PFSK-1 (cell line): ENCODE data around the gene GPR142.

Source experiments
- POLR2AphosphoS5 ChIP-seq: IDR thresholded peaks from 2 replicates; pipeline ENCODE4 v1.6.1; 2012; ENCODE audit warnings: low read depth, mild to moderate bottlenecking, control low read depth, low read length, moderate library complexity
- SIN3A ChIP-seq: IDR thresholded peaks from 2 replicates; pipeline ENCODE4 v1.6.1; 2012; ENCODE audit warnings: mild to moderate bottlenecking, low read length, moderate library complexity, borderline replicate concordance; ENCODE audit not compliant: insufficient read depth
- TAF1 ChIP-seq: IDR thresholded peaks from 2 replicates; pipeline ENCODE4 v1.6.1; 2012; ENCODE audit warnings: low read length, control low read depth, borderline replicate concordance; ENCODE audit not compliant: insufficient read depth
- TF ChIP-seq, protein P1 (sequence below), 2 experiments: IDR thresholded peaks; 2 replicates each; pipeline versions ENCODE4 v1.6.1 to v1.8.0; 2011 to 2012; ENCODE audit warnings: low read depth in 2 of 2, low read length in 2 of 2, control low read depth in 1 of 2, inconsistent platforms in 1 of 2, mild to moderate bottlenecking in 1 of 2, moderate library complexity in 1 of 2; ENCODE audit not compliant: insufficient read depth in 1 of 2

DNA sequence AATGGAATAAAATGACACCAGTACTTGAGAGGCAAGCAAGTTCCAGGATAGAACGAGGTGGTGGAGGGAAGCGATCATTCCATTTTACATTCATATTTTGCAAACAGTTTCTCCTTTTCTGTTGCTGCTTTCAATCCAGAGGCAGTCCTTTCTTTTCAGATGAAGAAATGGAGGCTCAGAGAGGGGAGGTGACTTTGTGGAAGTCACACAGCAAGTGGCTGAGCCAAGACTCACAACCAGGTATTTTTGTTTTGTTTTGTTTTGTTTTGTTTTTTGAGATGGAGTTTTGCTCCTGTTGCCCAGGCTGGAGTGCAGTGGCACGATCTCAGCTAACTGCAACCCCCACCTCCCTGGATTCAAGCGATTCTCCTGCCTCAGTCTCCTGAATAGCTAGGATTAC is 29.3 kb downstream of the GPR142 start:
- TF ChIP-seq POLR2AphosphoS5 (no peak), SIN3A (no peak), TAF1 (no peak)
- TF ChIP-seq, protein P1, sequence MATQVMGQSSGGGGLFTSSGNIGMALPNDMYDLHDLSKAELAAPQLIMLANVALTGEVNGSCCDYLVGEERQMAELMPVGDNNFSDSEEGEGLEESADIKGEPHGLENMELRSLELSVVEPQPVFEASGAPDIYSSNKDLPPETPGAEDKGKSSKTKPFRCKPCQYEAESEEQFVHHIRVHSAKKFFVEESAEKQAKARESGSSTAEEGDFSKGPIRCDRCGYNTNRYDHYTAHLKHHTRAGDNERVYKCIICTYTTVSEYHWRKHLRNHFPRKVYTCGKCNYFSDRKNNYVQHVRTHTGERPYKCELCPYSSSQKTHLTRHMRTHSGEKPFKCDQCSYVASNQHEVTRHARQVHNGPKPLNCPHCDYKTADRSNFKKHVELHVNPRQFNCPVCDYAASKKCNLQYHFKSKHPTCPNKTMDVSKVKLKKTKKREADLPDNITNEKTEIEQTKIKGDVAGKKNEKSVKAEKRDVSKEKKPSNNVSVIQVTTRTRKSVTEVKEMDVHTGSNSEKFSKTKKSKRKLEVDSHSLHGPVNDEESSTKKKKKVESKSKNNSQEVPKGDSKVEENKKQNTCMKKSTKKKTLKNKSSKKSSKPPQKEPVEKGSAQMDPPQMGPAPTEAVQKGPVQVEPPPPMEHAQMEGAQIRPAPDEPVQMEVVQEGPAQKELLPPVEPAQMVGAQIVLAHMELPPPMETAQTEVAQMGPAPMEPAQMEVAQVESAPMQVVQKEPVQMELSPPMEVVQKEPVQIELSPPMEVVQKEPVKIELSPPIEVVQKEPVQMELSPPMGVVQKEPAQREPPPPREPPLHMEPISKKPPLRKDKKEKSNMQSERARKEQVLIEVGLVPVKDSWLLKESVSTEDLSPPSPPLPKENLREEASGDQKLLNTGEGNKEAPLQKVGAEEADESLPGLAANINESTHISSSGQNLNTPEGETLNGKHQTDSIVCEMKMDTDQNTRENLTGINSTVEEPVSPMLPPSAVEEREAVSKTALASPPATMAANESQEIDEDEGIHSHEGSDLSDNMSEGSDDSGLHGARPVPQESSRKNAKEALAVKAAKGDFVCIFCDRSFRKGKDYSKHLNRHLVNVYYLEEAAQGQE (IDR thresholded peaks at IDR 0.05; ENCODE audit: insufficient read depth in 1 of 2, low read depth in 2 of 2, low read length in 2 of 2) = no peak
